Lower lobe of right lung (tissue), 2 donors: ENCODE results near the gene FBH1. TPM values are rescaled to one million over a fixed set of nuclear protein-coding genes. Genes with fewer than 3 reads are reported as not detected.

Experiments used
- ATAC-seq, 2 donors: fragments of 200-7000 bp; cut with Tn5 transposase; one replicate each; pipeline ENCODE4 v1.9.1; 2020 to 2022; ENCODE audit warnings: mild to moderate bottlenecking in 2 of 2, moderate library complexity in 2 of 2
- DNase-seq: peaks from one replicate; pipeline ENCODE4 v3.0.0-alpha.2; 2020
- H3K27ac ChIP-seq: fragments of 200-600 bp; one replicate; pipeline ENCODE4 v1.8.0; 2022
- H3K27me3 ChIP-seq: fragments of 200-600 bp; one replicate; pipeline ENCODE4 v1.8.0; 2022; ENCODE audit warnings: low read depth
- H3K36me3 ChIP-seq: fragments of 200-600 bp; one replicate; pipeline ENCODE4 v1.8.0; 2022; ENCODE audit warnings: mild to moderate bottlenecking
- H3K4me1 ChIP-seq: fragments of 200-600 bp; one replicate; pipeline ENCODE4 v1.8.0; 2022
- H3K4me3 ChIP-seq: fragments of 200-600 bp; one replicate; pipeline ENCODE4 v1.8.0; 2022; ENCODE audit warnings: mild to moderate bottlenecking
- H3K9me3 ChIP-seq: fragments of 200-600 bp; one replicate; pipeline ENCODE4 v1.8.0; 2022
- CTCF ChIP-seq: fragments of 200-600 bp; IDR thresholded peaks from one replicate; pipeline ENCODE4 v1.8.0; 2022; ENCODE audit warnings: antibody characterized with exemption, mild to moderate bottlenecking
- intact Hi-C: fragments of 100-400 bp; cut with DNase I; formaldehyde crosslinking; loops from one replicate; pipeline ENCODE4 v1.11.0; 2022
- total RNA-seq: library from RNA; stranded (reverse); fragmentation: NEBNext Ultra II Directional; extraction: Animal tissue kit (Norgen Biotek cat#: 25700); gene quantifications from one replicate; pipeline ENCODE4 v1.2.1, GENCODE V29; 2021
- donor health status: DM: no; HTN: yes; CAD: no; lungs with severe emphysema.

The FBH1 gene
- total RNA-seq, 1 donor from 2014 or later: 64.7 TPM

- no peak overlapping the region for H3K4me3 ChIP-seq
- H3K9me3 ChIP-seq: no peaks in the 10 kb centered on the region
- intact Hi-C loops: no loop called here
- peak overlapping the region; percentile 78 for H3K27ac ChIP-seq
- peak; percentile 44 for DNase-seq
- H3K4me1 ChIP-seq: peaks cover 86% of the 10 kb centered on the region
- H3K27me3 ChIP-seq: no peaks in the 10 kb centered on the region
- no peak for ATAC-seq
- no peak for TF ChIP-seq CTCF
- H3K36me3 ChIP-seq: peaks cover under 1% of the 10 kb centered on the region
Measured at GRCh38 chr10:5946786-5947185, 56.7 kb downstream of the FBH1 start.

- no peak for TF ChIP-seq CTCF
- no peaks in the 10 kb centered on the region for H3K27me3 ChIP-seq
- peak overlapping the region; percentile 78 for H3K27ac ChIP-seq
- intact Hi-C loops: no loop called here
- H3K4me1 ChIP-seq: peaks cover 79% of the 10 kb centered on the region
- H3K4me3 ChIP-seq: no peak overlapping the region
- no peaks in the 10 kb centered on the region for H3K9me3 ChIP-seq
- ATAC-seq: no peak
- H3K36me3 ChIP-seq: peaks cover 9% of the 10 kb centered on the region
- DNase-seq: peak; percentile 19
Measured at GRCh38 chr10:5947471-5948207, 57.6 kb downstream of the FBH1 start.

DNA sequence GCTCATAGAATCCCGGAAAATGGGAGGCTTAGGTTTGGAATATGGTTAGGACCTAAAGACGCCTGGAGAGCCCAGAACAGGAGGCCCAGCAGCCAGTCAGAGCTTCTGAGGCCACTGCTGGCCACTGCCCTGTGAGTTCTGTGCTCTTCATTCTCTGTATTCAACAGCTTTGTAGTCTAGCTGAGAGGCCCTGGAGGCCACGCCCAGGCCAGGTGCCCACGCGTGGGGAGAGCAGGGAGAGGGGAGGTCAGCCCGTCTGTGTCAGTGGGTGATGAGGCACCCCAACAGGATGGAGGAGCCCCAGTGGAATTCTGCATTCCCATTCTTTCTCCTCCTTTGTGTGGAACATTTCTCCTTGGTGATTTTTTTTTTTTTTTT, 58.2 kb downstream of the FBH1 start:
- H3K4me3 ChIP-seq: no peak overlapping the region
- H3K27me3 ChIP-seq: no peaks in the 10 kb centered on the region
- peak; percentile 24 for DNase-seq
- TF ChIP-seq CTCF: no peak
- intact Hi-C loops: no loop called here
- peak overlapping the region; percentile 74 for H3K27ac ChIP-seq
- H3K36me3 ChIP-seq: peaks cover 14% of the 10 kb centered on the region
- no peaks in the 10 kb centered on the region for H3K9me3 ChIP-seq
- ATAC-seq: no peak
- H3K4me1 ChIP-seq: peaks cover 73% of the 10 kb centered on the region

DNA sequence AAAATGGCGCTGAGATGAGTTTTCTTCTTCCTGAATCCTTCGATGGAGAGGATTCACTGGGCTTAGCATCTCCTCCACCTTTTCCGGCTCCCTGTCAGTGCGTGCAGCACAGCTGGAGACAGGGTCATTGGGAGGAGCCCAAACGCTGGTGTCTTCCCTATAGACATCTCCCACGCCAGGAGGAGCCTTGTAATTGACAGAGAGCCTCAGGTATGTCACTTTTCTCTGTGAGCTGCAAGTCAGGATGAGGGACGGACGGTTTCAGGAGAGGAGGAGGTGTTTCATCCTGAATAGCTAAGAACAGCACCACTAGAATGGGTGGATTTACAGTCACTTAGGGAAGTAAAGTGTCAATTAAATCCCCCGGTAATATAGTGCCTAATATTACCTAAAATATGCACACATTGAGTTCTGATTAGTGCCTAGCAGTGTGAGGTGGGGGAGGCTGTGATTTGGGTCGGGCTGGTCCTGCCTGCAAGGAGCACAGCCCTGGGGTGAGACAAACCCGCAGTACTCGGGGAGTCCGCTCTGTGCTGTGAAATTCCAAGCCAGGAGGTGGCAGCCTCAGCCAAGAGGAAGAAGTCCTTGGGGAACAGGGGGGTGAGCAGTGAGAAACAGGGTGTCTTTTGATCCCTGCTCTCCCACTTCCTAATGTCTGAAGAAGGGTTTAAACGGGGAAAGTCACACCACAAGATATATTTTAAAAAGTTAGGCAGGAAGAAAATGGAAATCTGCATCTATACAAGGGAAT, 59.1 kb downstream of the FBH1 start:
- no peak overlapping the region for H3K4me3 ChIP-seq
- no peaks in the 10 kb centered on the region for H3K27me3 ChIP-seq
- peak; percentile 66 for DNase-seq
- peaks cover 24% of the 10 kb centered on the region for H3K36me3 ChIP-seq
- ATAC-seq: peak; percentile 45 to 70
- intact Hi-C loops: no loop called here
- H3K27ac ChIP-seq: peak overlapping the region; percentile 74
- peaks cover 63% of the 10 kb centered on the region for H3K4me1 ChIP-seq
- H3K9me3 ChIP-seq: no peaks in the 10 kb centered on the region
- TF ChIP-seq CTCF: peak; percentile 60

DNA sequence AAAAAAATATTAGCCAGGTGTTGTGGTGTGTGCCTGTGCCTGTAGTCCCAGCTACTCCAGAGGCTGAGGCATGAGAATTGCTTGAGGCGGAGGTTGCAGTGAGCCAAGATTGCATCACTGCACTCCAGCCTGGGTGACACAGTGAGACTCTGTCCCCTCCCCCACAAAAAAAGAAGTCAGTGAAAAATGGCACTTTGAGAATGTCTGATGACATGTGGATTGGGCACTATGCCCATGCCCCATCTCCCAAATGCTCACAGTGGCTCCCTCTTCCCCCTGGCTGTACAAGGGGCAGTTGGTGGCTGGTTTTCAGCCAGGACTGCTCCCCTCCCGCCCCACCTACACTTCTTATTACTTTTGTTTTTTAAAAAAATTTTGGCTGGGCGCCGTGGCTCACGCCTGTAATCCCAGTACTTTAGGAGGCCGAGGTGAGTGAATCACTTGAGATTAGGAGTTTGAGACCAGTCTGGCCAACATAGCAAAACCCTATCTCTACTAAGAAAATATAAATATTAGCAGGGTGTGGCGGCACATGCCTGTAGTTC, 61.2 kb downstream of the FBH1 start:
- Histone ChIP-seq H3K4me1 (peaks cover 48% of the 10 kb centered on the region), H3K36me3 (peaks cover 41% of the 10 kb centered on the region), H3K27ac (peak overlapping the region; percentile 74), H3K9me3 (no peaks in the 10 kb centered on the region), H3K4me3 (no peak overlapping the region), H3K27me3 (no peaks in the 10 kb centered on the region)
- ATAC-seq: peak; percentile 95
- DNase-seq: peak; percentile 78
- intact Hi-C loops: no loop called here
- TF ChIP-seq CTCF: no peak
